HepG2 (cell line): ENCODE results near the gene CDK18. TPM values are rescaled to one million over a fixed set of nuclear protein-coding genes. Genes with fewer than 3 reads are reported as not detected.

Experiments used
- ATAC-seq: fragments of 200-7000 bp; cut with Tn5 transposase; 3 replicates; pipeline ENCODE4 v1.9.1; 2020; ENCODE audit warnings: mild to moderate bottlenecking, moderate library complexity
- BruUV-seq: library from RNA; stranded (reverse); fragments of 400-500 nt; replicated peaks from 2 replicates; lab custom pipeline; 2021; lab: Mats Ljungman, UMichigan
- CTCF ChIA-PET: fragments of 300-600 bp; formaldehyde crosslinking; extraction: SDS; loops from one replicate; lab custom pipeline; 2021; ENCODE audit warnings: low total read pairs, inconsistent platforms, low intra/inter-chr PET ratio; lab: Yijun Ruan, JAX
- POLR2A ChIA-PET: fragments of 350-600 bp; sonication (Branson Sonifier 250); formaldehyde crosslinking; loops from one replicate; lab custom pipeline; 2020; ENCODE audit warnings: antibody characterized with exemption, inconsistent platforms; lab: Yijun Ruan, JAX
- DNase-seq: peaks from one replicate; pipeline ENCODE4 v3.0.0-alpha.2; 2015; ENCODE audit warnings: low spot score
- FAIRE-seq: peaks from 3 replicates; lab custom pipeline; 2011; peaks lifted over from hg19 to GRCh38; lab: Jason Lieb, UNC
- H2AFZ ChIP-seq: one replicate; pipeline ENCODE4 v1.6.1; 2011; ENCODE audit warnings: low read length, inconsistent platforms
- H3K27ac ChIP-seq: fragments of 300-600 bp; 3 replicates; pipeline ENCODE4 v1.8.0; 2011; ENCODE audit warnings: mixed run types, mild to moderate bottlenecking, mixed read lengths, low read length, inconsistent platforms; ENCODE audit not compliant: insufficient read depth; ENCODE audit errors: extremely low read length
- H3K27me3 ChIP-seq, 2 experiments: fragments of 200-600 bp in 1 of 2; 2 replicates in 1 of 2; 3 replicates in 1 of 2; pipeline versions ENCODE4 v1.6.0 to v1.8.0; 2011; ENCODE audit warnings: low read length in 2 of 2, mild to moderate bottlenecking in 2 of 2, moderate library complexity in 2 of 2, inconsistent platforms in 1 of 2; ENCODE audit not compliant: insufficient read depth in 2 of 2, control insufficient read depth in 1 of 2
- H3K36me3 ChIP-seq, 2 experiments: fragments of 200-600 bp in 1 of 2; replicated peaks in 1 of 2; 2 replicates in 1 of 2; 3 replicates in 1 of 2; pipeline versions ENCODE4 v1.5.1 to v1.8.0; 2011; ENCODE audit warnings: low read length in 2 of 2, inconsistent platforms in 1 of 2; ENCODE audit not compliant: insufficient read depth in 2 of 2, control insufficient read depth in 1 of 2
- H3K4me1 ChIP-seq: 2 replicates; pipeline ENCODE4 v1.5.1; 2012; ENCODE audit warnings: low read length, inconsistent platforms; ENCODE audit not compliant: insufficient read depth
- H3K4me2 ChIP-seq: 2 replicates; pipeline ENCODE4 v1.6.0; 2011; ENCODE audit warnings: low read depth, low read length, inconsistent platforms
- H3K4me3 ChIP-seq, 3 experiments: fragments of 200-600 bp in 1 of 3; sonication (generic), shearing (Covaris generic) in 1 of 3; replicated peaks in 1 of 3; 2 replicates each; pipeline ENCODE4 v1.5.1; 2011 to 2016; ENCODE audit warnings: low read length in 3 of 3, inconsistent platforms in 2 of 3, low read depth in 2 of 3, mild to moderate bottlenecking in 2 of 3, control low read depth in 1 of 3, mixed read lengths in 1 of 3; ENCODE audit not compliant: insufficient read depth in 1 of 3
- H3K79me2 ChIP-seq: one replicate; pipeline ENCODE4 v1.6.1; 2011; ENCODE audit warnings: low read length, inconsistent platforms; ENCODE audit not compliant: insufficient read depth
- H3K9ac ChIP-seq: 2 replicates; pipeline ENCODE4 v1.6.0; 2011; ENCODE audit warnings: mild to moderate bottlenecking, low read depth, low read length, inconsistent platforms; ENCODE audit not compliant: insufficient read depth
- H3K9me3 ChIP-seq: 2 replicates; pipeline ENCODE4 v1.5.1; 2012; ENCODE audit warnings: mild to moderate bottlenecking, low read length
- H4K20me1 ChIP-seq: 2 replicates; pipeline ENCODE4 v1.6.0; 2011; ENCODE audit warnings: inconsistent platforms, mild to moderate bottlenecking, low read length, moderate library complexity; ENCODE audit not compliant: insufficient read depth
- CBX1 ChIP-seq: IDR thresholded peaks from one replicate; pipeline ENCODE4 v1.6.1; 2016; ENCODE audit warnings: antibody characterized with exemption, low read depth
- KLF6 ChIP-seq: IDR thresholded peaks from 2 replicates; pipeline ENCODE4 v1.8.0; 2016; ENCODE audit warnings: missing biosample characterization, missing genetic modification reagents
- THAP9 ChIP-seq: sonication (generic); formaldehyde crosslinking; IDR thresholded peaks from 2 replicates; pipeline ENCODE4; 2020; ENCODE audit warnings: missing genetic modification reagents, mild to moderate bottlenecking, borderline replicate concordance
- ZIK1 ChIP-seq: sonication (generic); formaldehyde crosslinking; IDR thresholded peaks from 2 replicates; pipeline ENCODE4 v1.5.0; 2020; ENCODE audit warnings: mild to moderate bottlenecking, low read depth, missing genetic modification reagents, borderline replicate concordance
- ZNF20 ChIP-seq: sonication (generic); formaldehyde crosslinking; IDR thresholded peaks from 2 replicates; pipeline ENCODE4 v1.4.0; 2020; ENCODE audit warnings: mild to moderate bottlenecking, moderate library complexity, missing genetic modification reagents
- ZNF503 ChIP-seq: sonication (generic); formaldehyde crosslinking; IDR thresholded peaks from 2 replicates; pipeline ENCODE4 v1.4.0; 2020; ENCODE audit warnings: missing genetic modification reagents
- ZNF83 ChIP-seq: sonication (generic); formaldehyde crosslinking; IDR thresholded peaks from 2 replicates; pipeline ENCODE4 v1.4.0; 2020; ENCODE audit warnings: missing genetic modification reagents, mild to moderate bottlenecking, borderline replicate concordance
- WGBS: methylation state at CpG from one replicate; pipeline ENCODE4 v1.1.6; 2017; ENCODE audit warnings: low lambda C conversion rate; 5-methylcytosine and 5-hydroxymethylcytosine counted together
- in situ Hi-C: cut with HindIII; loops from 2 replicates; pipeline ENCODE4 v1.10.0; 2017; ENCODE audit warnings: low pct_unique_long_range_greater_than_20kb; ENCODE audit not compliant: extremely low pct_ligation_motif_present
- intact Hi-C: fragments of 100-400 bp; cut with micrococcal nuclease; formaldehyde crosslinking; loops from one replicate; pipeline ENCODE4 v1.10.0; 2022; ENCODE audit not compliant: unreplicated experiment
- polyA plus RNA-seq, 8 experiments: library from polyadenylated mRNA; depleted of rRNA in 3 of 8; stranded (reverse) in 7 of 8; unstranded in 1 of 8; fragments of >200 nt; fragmentation: Illumina TruSeq in 4 of 8; extraction: Trizol in 4 of 8; gene quantifications; 2 replicates each; pipeline versions ENCODE4 v1.2.1 to v1.2.3, GENCODE V29; 2011 to 2016; ENCODE audit warnings: low read depth in 4 of 8, missing spikeins in 1 of 8, mixed read lengths in 1 of 8; ENCODE audit not compliant: insufficient read depth in 1 of 8
- total RNA-seq, 5 experiments: library from RNA; depleted of rRNA; stranded (reverse); fragments of >200 nt; fragmentation: Illumina TruSeq; extraction: Trizol; gene quantifications; 2 replicates each; pipeline ENCODE4 v1.2.3, GENCODE V29; 2016; ENCODE audit warnings: low read depth in 1 of 5

Gene CDK18
- total and polyA plus RNA-seq, 2 of the 13 experiments (the other 11 are each of a cell fraction or from before 2014, with no cell fraction given): 6.4 to 38.8 TPM

GRCh38 chr1:205545991-205546390 is 41.5 kb downstream of the CDK18 start:
- 100% methylated on average over 2 of the region's 5 CpGs for WGBS
- ATAC-seq: no peak

More at GRCh38 chr1:205545991-205546390, 41.5 kb downstream of the CDK18 start:
- FAIRE-seq: no peak
- Histone ChIP-seq H4K20me1 (no peaks in the 10 kb centered on the region), H3K9me3 (no peaks in the 10 kb centered on the region), H3K79me2 (no peaks in the 10 kb centered on the region), H3K9ac (no peak overlapping the region), H3K27me3 (peaks cover 1 to 37% of the 10 kb centered on the region in 2 experiments; a peak in 4 of 5 replicates), H3K4me1 (peaks cover 17% of the 10 kb centered on the region), H3K4me2 (no peak overlapping the region), H3K4me3 (no peak overlapping the region), H2AFZ (no peak overlapping the region), H3K27ac (no peak overlapping the region), H3K36me3 (no peaks in the 10 kb centered on the region)
- in situ Hi-C loops (no loop called here), intact Hi-C loops (no loop called here)
- BruUV-seq: no TSS peak
- TF ChIP-seq ZNF83 (no peak), THAP9 (CRISPR knock-in tag) (no peak), KLF6 (CRISPR knock-in tag) (no peak), ZNF503 (CRISPR knock-in tag) (no peak), ZNF20 (CRISPR knock-in tag) (no peak), CBX1 (no peak), ZIK1 (CRISPR knock-in tag) (no peak)
- CTCF ChIA-PET: no interaction called here
- no peak for DNase-seq
- POLR2A ChIA-PET: no interaction called here
